Measurements from ENCODE around the gene SNRNP27. TPM values are rescaled to one million over a fixed set of nuclear protein-coding genes. Genes with fewer than 3 reads are reported as not detected.

Gene SNRNP27, protein sequence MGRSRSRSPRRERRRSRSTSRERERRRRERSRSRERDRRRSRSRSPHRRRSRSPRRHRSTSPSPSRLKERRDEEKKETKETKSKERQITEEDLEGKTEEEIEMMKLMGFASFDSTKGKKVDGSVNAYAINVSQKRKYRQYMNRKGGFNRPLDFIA
- 10 to 100 TPM in 4 of 5 donors, 1 to 10 TPM in 1; 5.8 to 70.6 (median 58.2) TPM for total RNA-seq
- 10 to 100 TPM; 21.1 to 51.1 (median 42.8) TPM for polyA plus RNA-seq
- long read RNA-seq, donor 1, transcript SNRNP27-201 (6 exons, 1,802 nt): major isoform, 5 of 5 reads
- long read RNA-seq, donor 1, partial matches to known transcripts: 0 of 5 reads
- long read RNA-seq, donor 1, other reads (novel, unspliced or antisense): 0 of 5 reads
- long read RNA-seq, donor 2, transcript SNRNP27-201 (6 exons, 1,802 nt): major isoform, 11 of 11 reads
- long read RNA-seq, donor 2, partial matches to known transcripts: 0 of 11 reads
- long read RNA-seq, donor 2, other reads (novel, unspliced or antisense): 0 of 11 reads
- long read RNA-seq, donor 3, transcript SNRNP27-201 (6 exons, 1,802 nt): major isoform, 12 of 12 reads
- long read RNA-seq, donor 3, partial matches to known transcripts: 0 of 12 reads
- long read RNA-seq, donor 3, other reads (novel, unspliced or antisense): 0 of 12 reads
- long read RNA-seq, donor 4, partial matches to known transcripts: 0 of 2 reads
- long read RNA-seq, donor 4, other reads (novel, unspliced or antisense): 0 of 2 reads
- long read RNA-seq, donor 5, transcript SNRNP27-201 (6 exons, 1,802 nt): major isoform, 12 of 15 reads
- long read RNA-seq, donor 5, partial matches to known transcripts: 0 of 15 reads
- long read RNA-seq, donor 5, other reads (novel, unspliced or antisense): 0 of 15 reads
- long read RNA-seq, donor 6: 0 reads
- long read RNA-seq, donor 7, transcript SNRNP27-201 (6 exons, 1,802 nt): major isoform, 15 of 20 reads
- long read RNA-seq, donor 7, partial matches to known transcripts: 5 of 20 reads
- long read RNA-seq, donor 7, other reads (novel, unspliced or antisense): 0 of 20 reads
- long read RNA-seq, donor 8, transcript SNRNP27-201 (6 exons, 1,802 nt): major isoform, 14 of 16 reads
- long read RNA-seq, donor 8, partial matches to known transcripts: 0 of 16 reads
- long read RNA-seq, donor 8, other reads (novel, unspliced or antisense): 0 of 16 reads
- long read RNA-seq, donor 9, transcript SNRNP27-201 (6 exons, 1,802 nt): major isoform, 14 of 21 reads
- long read RNA-seq, donor 9, partial matches to known transcripts: 5 of 21 reads
- long read RNA-seq, donor 9, other reads (novel, unspliced or antisense): 0 of 21 reads
- long read RNA-seq, donor 10, transcript SNRNP27-201 (6 exons, 1,802 nt): major isoform, 8 of 9 reads
- long read RNA-seq, donor 10, partial matches to known transcripts: 0 of 9 reads
- long read RNA-seq, donor 10, other reads (novel, unspliced or antisense): 0 of 9 reads

DNA sequence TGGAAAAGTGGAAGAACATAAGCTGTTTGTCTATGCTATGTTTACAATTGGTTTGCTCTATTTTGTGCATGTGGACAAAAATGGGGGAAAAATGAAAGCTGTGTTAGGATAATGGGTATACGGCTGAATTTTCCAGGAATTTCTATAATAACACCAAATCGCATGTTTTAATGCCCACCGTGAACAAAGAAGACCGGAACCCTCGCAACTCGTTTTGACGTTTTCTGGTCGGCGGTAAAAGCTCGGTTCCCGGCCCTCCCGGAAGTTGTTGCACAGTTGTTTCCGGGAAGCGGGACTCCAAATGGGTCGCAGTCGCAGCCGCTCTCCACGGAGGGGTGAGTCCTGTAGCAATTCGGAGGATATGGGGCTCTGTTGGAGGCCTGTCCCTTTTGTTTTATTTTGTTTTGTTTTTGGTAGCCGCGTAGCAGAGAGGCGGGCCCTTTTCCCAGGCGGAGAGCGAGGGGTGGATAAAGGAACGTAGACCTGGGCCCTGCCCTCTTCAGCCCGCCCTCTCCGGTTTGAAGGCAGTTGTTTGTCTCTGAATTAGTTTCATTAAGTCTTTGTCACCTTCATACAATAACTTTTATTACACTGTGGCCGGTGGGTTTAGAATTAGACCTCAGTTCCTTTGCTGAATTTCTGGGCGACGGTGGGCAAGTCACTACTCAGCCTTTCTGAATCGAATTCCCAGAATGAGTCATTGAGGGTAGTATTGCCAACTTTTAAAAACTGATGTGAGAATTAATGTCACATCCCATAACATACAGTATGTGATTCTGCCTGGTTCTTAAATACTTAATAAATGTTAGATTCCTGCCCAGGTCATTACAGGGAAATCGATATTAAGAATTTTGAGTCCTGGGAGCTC, at the start of gene SNRNP27:
Gene SNRNP27, plus strand, starts transcription at position 273 of the 868 bp plus-strand sequence. Its CDS starts 29 bp downstream, at position 302.
- Histone ChIP-seq H3K4me1 (peaks cover 11 to 43% (median 18%) of the 10 kb centered on the region in 4 donors), H3K36me3 (peaks cover 24 to 40% (median 36%) of the 10 kb centered on the region in 4 donors), H3K27me3 (no peaks in the 10 kb centered on the region), H3K9me3 (peaks cover 0 to 4% (median 0%) of the 10 kb centered on the region in 4 donors), H3K4me3 (peak within 1 kb of the TSS; percentile 67 to 87 (median 82)), H3K27ac (peak within 1 kb of the TSS; percentile 84 to 92 (median 88))
- TF ChIP-seq POLR2AphosphoS5 (IDR thresholded peaks at IDR 0.05) (peak; percentile 62 to 78 (median 72)), EP300 (IDR thresholded peaks at IDR 0.05) (no peak)
- whole genome bisulfite sequencing, 5 donors: 0 to 1% (median 0%) methylated on average over 32 of the region's 32 CpGs
- DNase-seq: peak; percentile 79 to 92
- intact Hi-C loops (cut with DNase I; ENCODE audit: low total_unique reads): no loop called here

GRCh38 chr2:69843993-69844392, 49.8 kb upstream of the SNRNP27 start:
- H3K4me1 ChIP-seq: no peaks in the 10 kb centered on the region
- intact Hi-C loops (cut with DNase I; ENCODE audit: low total_unique reads): no loop called here
- TF ChIP-seq POLR2AphosphoS5 (IDR thresholded peaks at IDR 0.05) (no peak), CTCF (IDR thresholded peaks at IDR 0.05) (no peak), POLR2A (IDR thresholded peaks at IDR 0.05) (no peak), EP300 (IDR thresholded peaks at IDR 0.05) (no peak)
- H3K9me3 ChIP-seq: no peaks in the 10 kb centered on the region
- H3K27me3 ChIP-seq: no peaks in the 10 kb centered on the region
- H3K4me3 ChIP-seq: no peak overlapping the region
- no peak for DNase-seq
- no peak overlapping the region for H3K27ac ChIP-seq
- peaks cover 21 to 84% (median 80%) of the 10 kb centered on the region in 4 donors for H3K36me3 ChIP-seq

GRCh38 chr2:69844560-69844959, 49.2 kb upstream of the SNRNP27 start:
- intact Hi-C loops (cut with DNase I; ENCODE audit: low total_unique reads): no loop called here

More at GRCh38 chr2:69844560-69844959, 49.2 kb upstream of the SNRNP27 start:
- no peak for DNase-seq
- Histone ChIP-seq H3K4me1 (no peaks in the 10 kb centered on the region), H3K27ac (no peak overlapping the region), H3K27me3 (no peaks in the 10 kb centered on the region), H3K36me3 (peaks cover 21 to 86% (median 80%) of the 10 kb centered on the region in 4 donors), H3K4me3 (no peak overlapping the region), H3K9me3 (no peaks in the 10 kb centered on the region)
- 90 to 98% (median 95%) methylated on average over 3 of the region's 3 CpGs for WGBS, 5 donors
- TF ChIP-seq CTCF (IDR thresholded peaks at IDR 0.05) (no peak), POLR2AphosphoS5 (IDR thresholded peaks at IDR 0.05) (no peak), POLR2A (IDR thresholded peaks at IDR 0.05) (no peak), EP300 (IDR thresholded peaks at IDR 0.05) (no peak)

Data from stomach (tissue), 19 donors.